TTC549 (cell line): ENCODE measurements around the gene C4BPB.

Experiments used
- FAIRE-seq: peaks from 2 replicates; lab custom pipeline; 2012; peaks lifted over from hg19 to GRCh38; lab: Jason Lieb, UNC

C4BPB gene

GRCh38 chr1:207145401-207146058 lies 56.9 kb downstream of the C4BPB start:
- no peak for FAIRE-seq
